ENCODE results near the gene ASIC4. TPM values are rescaled to one million over a fixed set of nuclear protein-coding genes. Genes with fewer than 3 reads are reported as not detected.

Gene ASIC4
- total and polyA plus RNA-seq, 9 of the 15 experiments (the other 6 are each of a cell fraction or from before 2014, with no cell fraction given), result 0.07 to 19.2 (median 4.8) TPM

GRCh38 chr2:219522111-219523030, 8.1 kb downstream of the ASIC4 start (continued):
- TF ChIP-seq MEIS2 (IDR thresholded peaks at IDR 0.05; ENCODE audit: partially characterized antibody), result peak; percentile 83
- TF ChIP-seq, protein P1, sequence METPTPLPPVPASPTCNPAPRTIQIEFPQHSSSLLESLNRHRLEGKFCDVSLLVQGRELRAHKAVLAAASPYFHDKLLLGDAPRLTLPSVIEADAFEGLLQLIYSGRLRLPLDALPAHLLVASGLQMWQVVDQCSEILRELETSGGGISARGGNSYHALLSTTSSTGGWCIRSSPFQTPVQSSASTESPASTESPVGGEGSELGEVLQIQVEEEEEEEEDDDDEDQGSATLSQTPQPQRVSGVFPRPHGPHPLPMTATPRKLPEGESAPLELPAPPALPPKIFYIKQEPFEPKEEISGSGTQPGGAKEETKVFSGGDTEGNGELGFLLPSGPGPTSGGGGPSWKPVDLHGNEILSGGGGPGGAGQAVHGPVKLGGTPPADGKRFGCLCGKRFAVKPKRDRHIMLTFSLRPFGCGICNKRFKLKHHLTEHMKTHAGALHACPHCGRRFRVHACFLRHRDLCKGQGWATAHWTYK (CRISPR knock-in tag; IDR thresholded peaks at IDR 0.05), result peak; percentile 70
- TF ChIP-seq SMARCE1 (IDR thresholded peaks at IDR 0.05), result peak; percentile 65
- TF ChIP-seq, protein P2, sequence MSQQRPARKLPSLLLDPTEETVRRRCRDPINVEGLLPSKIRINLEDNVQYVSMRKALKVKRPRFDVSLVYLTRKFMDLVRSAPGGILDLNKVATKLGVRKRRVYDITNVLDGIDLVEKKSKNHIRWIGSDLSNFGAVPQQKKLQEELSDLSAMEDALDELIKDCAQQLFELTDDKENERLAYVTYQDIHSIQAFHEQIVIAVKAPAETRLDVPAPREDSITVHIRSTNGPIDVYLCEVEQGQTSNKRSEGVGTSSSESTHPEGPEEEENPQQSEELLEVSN (IDR thresholded peaks at IDR 0.05; ENCODE audit: borderline replicate concordance in 1 of 2, extremely low read depth in 1 of 2, insufficient read depth in 1 of 2, insufficient read length in 1 of 2, low read depth in 1 of 2, low read length in 1 of 2, poor library complexity in 1 of 2, severe bottlenecking in 1 of 2), result peak; percentile 42 to 86
- peak; percentile 53 for TF ChIP-seq ZNF316 (IDR thresholded peaks at IDR 0.05)
- TF ChIP-seq RNF2 (IDR thresholded peaks at IDR 0.05), result 0 out of 2 replicates have a peak, but pooled peaks have one; percentile 53
- TF ChIP-seq DPF2 (IDR thresholded peaks at IDR 0.05), result peak; percentile 65
- TF ChIP-seq RCOR1 (IDR thresholded peaks at IDR 0.05; ENCODE audit: borderline replicate concordance in 1 of 2, low read depth in 2 of 2, low read length in 2 of 2), result peak in 1 of 2 experiments; percentile 62; a peak in 2 of 4 replicates
- 0 out of 2 replicates have a peak, but pooled peaks have one; percentile 50 for TF ChIP-seq MTA1 (IDR thresholded peaks at IDR 0.05; ENCODE audit: borderline replicate concordance)
- 0 out of 2 replicates have a peak, but pooled peaks have one; percentile 23 for TF ChIP-seq POLR2A (conservative IDR thresholded peaks at IDR 0.05)
- TF ChIP-seq ZNF639 (CRISPR knock-in tag; conservative IDR thresholded peaks at IDR 0.05 in 1 of 2, IDR thresholded peaks at IDR 0.05 in 1 of 2), result peak in 1 of 2 experiments; percentile 28; a peak in 1 of 4 replicates
- no peak for TF ChIP-seq ZNF764 (CRISPR knock-in tag; IDR thresholded peaks at IDR 0.05; ENCODE audit: low read depth)
- 0 out of 2 replicates have a peak, but pooled peaks have one; percentile 1 for TF ChIP-seq MAFF (IDR thresholded peaks at IDR 0.05; ENCODE audit: low read length)
- TF ChIP-seq NBN (IDR thresholded peaks at IDR 0.05; ENCODE audit: low read depth), result 0 out of 2 replicates have a peak, but pooled peaks have one; percentile 16
- no peak for TF ChIP-seq ELF1 (tag; IDR thresholded peaks at IDR 0.05)
- peak; percentile 42 to 55; a peak in 2 of 4 replicates for TF ChIP-seq MAZ (CRISPR knock-in tag; conservative IDR thresholded peaks at IDR 0.05 in 1 of 2, IDR thresholded peaks at IDR 0.05 in 1 of 2)
- peak; percentile 43 for TF ChIP-seq PCBP1 (IDR thresholded peaks at IDR 0.05; ENCODE audit: low read depth, low read length, poor library complexity, severe bottlenecking)
- TF ChIP-seq ZEB2 (IDR thresholded peaks at IDR 0.05), result no peak
- TF ChIP-seq KDM1A (IDR thresholded peaks at IDR 0.05), result peak; percentile 83 to 85
- peak; percentile 91 for TF ChIP-seq ADNP (tag; IDR thresholded peaks at IDR 0.05)
- peak; percentile 52; the same call in 1 of the 2 replicates for TF ChIP-seq L3MBTL2 (IDR thresholded peaks at IDR 0.05)
- 0 out of 2 replicates have a peak, but pooled peaks have one; percentile 57 for TF ChIP-seq GATAD2B (IDR thresholded peaks at IDR 0.05; ENCODE audit: borderline replicate concordance)

Measured in K562 (cell line).